Sigmoid colon (tissue), 4 donors: ENCODE results near the gene GALNT10.

Experiments used
- CTCF ChIP-seq, 4 experiments: fragments of 450-650 bp in 3 of 4; fragments of 200-600 bp in 1 of 4; IDR thresholded peaks; one replicate each; pipeline ENCODE4 v1.5.1; 2016 to 2019; ENCODE audit warnings: antibody characterized with exemption in 4 of 4, mild to moderate bottlenecking in 3 of 4, moderate library complexity in 2 of 4
- EP300 ChIP-seq, 4 donors: sonication (generic); formaldehyde crosslinking; IDR thresholded peaks; one replicate each; pipeline ENCODE4 v1.6.1; 2017; ENCODE audit warnings: antibody characterized with exemption in 4 of 4
- POLR2A ChIP-seq, 2 donors: fragments of 450-650 bp; IDR thresholded peaks; one replicate each; pipeline ENCODE4 v1.6.1; 2016; ENCODE audit warnings: antibody characterized with exemption in 2 of 2, mild to moderate bottlenecking in 2 of 2, moderate library complexity in 2 of 2
- POLR2AphosphoS5 ChIP-seq, 4 donors: sonication (generic); formaldehyde crosslinking; IDR thresholded peaks; one replicate each; pipeline ENCODE4 v1.6.1; 2017; ENCODE audit warnings: antibody characterized with exemption in 4 of 4

- TF ChIP-seq CTCF (IDR thresholded peaks at IDR 0.05) (no peak), POLR2A (IDR thresholded peaks at IDR 0.05) (no peak), POLR2AphosphoS5 (IDR thresholded peaks at IDR 0.05) (peak in 2 of 4 donors; percentile 29 to 34), EP300 (IDR thresholded peaks at IDR 0.05) (no peak)
These were observed 48.8 kb upstream of the GALNT10 start for GRCh38 chr5:154141745-154142221.
